ENCODE results near the gene GNAI2. TPM values are rescaled to one million over a fixed set of nuclear protein-coding genes. Genes with fewer than 3 reads are reported as not detected.

GNAI2 gene
- polyA plus RNA-seq, 1 donor = 158 TPM

DNA sequence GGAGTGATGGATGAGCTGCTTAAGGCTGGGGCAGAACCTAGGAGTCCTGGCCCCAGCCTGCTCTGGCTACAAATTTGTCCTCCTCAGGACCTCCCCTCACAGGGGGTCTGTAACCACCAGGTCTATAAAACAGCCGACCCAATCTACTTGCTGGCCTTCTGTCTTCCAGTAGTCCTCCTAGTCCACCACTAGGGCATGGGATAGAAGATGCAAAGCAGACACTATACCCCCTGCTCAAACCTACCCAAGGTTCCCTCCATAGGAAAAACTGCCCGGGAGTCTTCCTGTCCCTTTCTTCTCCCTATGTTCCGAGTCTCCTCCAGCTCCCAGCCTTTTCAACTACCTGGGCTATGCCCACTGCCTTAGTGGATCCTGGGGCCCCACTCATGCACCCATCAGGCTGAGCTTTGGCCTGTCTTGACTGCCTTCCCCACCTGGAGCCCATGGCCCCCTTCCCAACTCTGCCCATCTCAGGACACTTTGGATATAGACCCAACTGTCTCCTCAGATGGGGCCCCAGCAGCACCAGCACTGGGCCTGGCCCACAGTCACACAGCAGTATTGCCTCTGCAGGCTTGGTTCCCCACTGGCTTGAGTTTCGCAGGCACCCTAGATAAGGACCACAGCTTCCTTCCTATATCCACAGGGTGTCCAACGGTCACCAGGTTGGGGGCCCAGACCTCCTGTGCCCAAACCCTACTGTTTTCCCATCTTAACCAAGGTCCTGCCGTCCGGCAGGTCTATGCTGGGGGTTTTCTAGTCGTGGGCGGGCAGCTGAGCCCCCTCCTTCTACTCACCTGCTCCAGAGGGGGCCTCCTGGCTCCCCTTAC is 62.1 kb downstream of the GNAI2 start:
- DNase-seq (ENCODE audit: low read depth) = no peak

DNA sequence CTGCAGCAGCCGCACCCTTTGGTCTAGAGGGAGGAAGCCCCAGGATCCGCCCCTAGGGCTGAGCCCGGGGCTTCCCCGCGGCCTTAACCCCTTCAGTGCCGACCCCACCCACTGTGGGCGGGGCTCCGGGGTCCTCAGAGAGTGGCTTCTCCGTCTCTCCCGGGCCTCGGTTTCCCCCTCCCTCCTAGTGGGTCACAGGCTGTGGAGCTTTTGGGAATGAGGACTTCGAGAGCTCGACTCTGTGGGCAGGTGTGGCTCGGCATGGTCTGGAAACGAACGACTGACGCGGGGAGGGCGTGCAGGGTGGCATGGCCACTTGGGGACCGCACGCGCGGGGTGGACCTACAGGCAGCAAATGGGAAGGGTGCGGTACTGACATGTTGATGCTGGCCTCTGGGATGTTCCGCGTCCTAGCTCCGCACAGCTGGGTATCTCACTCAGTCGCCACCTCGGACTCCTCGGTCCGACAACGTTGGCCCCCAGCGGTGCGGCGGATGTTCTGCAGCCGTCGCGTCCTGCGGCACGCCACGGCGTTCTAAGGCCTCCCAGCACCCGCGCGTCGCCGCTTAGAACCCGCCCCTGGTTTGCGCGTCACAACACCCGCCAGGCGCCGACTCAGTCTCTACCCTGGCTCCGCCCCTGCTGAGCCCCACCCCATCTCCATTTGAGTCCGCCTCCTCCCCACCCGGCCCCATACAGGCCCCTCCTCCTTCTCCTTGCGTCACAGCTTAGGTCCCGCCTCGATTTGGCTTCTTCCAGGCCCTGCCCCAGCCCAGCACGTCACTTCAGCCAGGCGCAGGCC is 63.0 kb downstream of the GNAI2 start, which contains the start of the genes HYAL3 and NAA80:
HYAL3 (minus strand) TSS at position 570 of the 802 bp plus-strand sequence. CDS start 3,803 bp downstream, outside the sequence.
NAA80 (minus strand) TSS at position 570 of the 802 bp plus-strand sequence. CDS start 1,942 bp downstream, outside the sequence.
- peak; percentile 96 for DNase-seq (ENCODE audit: low read depth)

DNA sequence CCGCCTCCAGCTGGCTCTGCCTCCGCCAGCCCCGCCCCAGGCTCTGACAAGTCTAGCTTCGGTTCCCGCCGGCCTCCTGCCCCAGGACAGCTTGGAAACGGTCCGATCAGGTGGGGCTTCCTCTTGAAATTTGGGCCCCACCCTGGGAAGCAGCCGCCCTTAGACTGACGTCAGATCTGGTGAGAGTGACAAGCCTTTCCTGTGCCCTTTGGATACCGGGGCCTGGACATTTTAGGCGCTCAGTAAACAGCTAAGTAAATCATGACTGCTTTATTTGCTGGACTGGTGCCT is 63.6 kb downstream of the GNAI2 start:
- DNase-seq (ENCODE audit: low read depth) = no peak

DNA sequence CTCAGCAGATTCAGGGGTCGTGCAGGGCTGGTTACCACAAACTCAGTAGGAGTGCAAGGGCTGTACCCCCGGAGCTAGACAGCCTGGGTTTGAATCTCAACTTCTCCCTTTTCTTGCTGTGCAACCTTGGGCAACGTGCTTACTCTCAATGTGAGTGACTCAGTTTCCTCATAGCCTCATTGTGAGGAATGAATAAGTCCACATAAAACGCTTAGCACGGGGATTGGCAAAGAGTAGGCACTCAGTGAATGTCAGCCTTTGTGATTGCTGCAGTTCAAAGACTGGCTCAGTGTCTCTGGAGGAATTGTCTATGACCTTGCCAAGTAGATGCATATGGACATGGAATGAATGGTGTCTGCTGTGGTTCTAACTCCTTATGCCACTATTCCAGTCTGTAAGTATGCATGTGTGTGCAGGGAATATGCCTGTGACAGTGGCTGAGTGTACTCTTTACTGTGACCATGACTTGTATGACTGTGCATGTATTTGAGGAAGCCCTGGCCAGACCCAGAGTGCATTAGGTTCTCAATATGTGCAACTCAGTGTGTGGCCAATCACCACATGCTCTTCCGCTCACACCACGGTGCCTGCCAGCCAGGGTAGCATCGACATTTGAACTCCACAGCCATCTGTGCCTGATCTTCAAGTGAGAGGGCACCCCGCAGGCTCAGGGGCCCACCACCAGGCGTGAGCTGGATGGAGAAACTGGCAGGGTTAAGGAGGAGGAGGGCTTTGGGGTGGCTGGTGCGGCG is 64.1 kb downstream of the GNAI2 start:
- no peak for DNase-seq (ENCODE audit: low read depth)

- no peak for DNase-seq (ENCODE audit: low read depth)
These were observed 64.8 kb downstream of the GNAI2 start for GRCh38 chr3:50300681-50301254.

GRCh38 chr3:50302095-50303012 is 66.3 kb downstream of the GNAI2 start:
- DNase-seq (ENCODE audit: low read depth) = no peak

DNA sequence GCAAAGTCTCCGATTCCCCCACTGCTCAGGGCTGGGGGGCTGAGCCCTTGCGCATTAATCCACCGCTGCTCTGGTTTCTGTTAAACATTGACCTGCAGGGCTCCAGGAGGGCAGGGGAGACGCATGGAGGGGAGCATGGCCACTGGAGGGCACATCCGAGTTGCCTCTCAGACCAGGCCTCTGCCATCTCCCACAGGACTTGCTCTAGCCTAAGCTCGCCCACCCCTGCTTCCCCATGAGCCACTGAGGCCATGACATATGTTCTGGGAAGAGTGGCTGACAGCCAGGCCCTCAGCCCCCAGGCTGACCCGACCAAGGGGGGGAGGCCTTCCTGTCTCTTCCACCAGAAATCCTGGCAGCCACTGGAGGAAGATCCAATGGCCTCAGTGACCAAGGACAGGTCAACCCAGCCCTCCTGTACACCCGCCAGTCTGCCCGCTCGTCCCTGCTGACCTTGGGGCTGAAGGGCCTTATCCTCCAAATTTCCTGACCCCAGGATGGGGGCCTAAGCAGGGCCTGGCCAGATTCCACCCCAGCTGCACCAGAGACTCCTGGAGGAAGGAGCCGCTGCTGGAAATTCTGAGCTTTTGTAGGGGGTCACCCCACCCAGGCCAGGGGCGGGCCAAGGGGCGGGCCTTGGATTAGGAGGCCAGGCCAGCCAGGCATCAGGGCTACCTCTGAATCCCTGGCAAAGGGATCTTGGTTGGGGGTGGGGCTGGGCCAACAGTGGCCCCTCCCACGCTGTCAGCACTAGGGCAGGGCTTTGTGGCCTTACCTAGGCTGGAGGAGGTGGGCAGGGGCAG is 67.2 kb downstream of the GNAI2 start, which contains the start of gene HYAL1:
HYAL1 (minus strand) TSS at position 562 of the 803 bp plus-strand sequence. CDS start 618 bp downstream, outside the sequence.
- no peak for DNase-seq (ENCODE audit: low read depth)

GRCh38 chr3:50304601-50305000 is 68.6 kb downstream of the GNAI2 start:
- no peak for DNase-seq (ENCODE audit: low read depth)

Other genes with a start within 250 kb of the GNAI2 start
- 171 TPM for gene RBM5, start 147.3 kb upstream of the GNAI2 start, polyA plus RNA-seq (ENCODE audit: insufficient read length)
- 9.0 TPM for gene SEMA3F, start 80.9 kb upstream of the GNAI2 start, polyA plus RNA-seq (ENCODE audit: insufficient read length)
- gene GNAT1, start 44.6 kb upstream of the GNAI2 start, polyA plus RNA-seq (ENCODE audit: insufficient read length) = not detected
- 3.9 TPM for gene SLC38A3, start 30.9 kb upstream of the GNAI2 start, polyA plus RNA-seq (ENCODE audit: insufficient read length)
- 36.7 TPM for gene SEMA3B, start 32.9 kb downstream of the GNAI2 start, polyA plus RNA-seq (ENCODE audit: insufficient read length)
- 41.6 TPM for gene LSMEM2, start 42.9 kb downstream of the GNAI2 start, polyA plus RNA-seq (ENCODE audit: insufficient read length)
- gene IFRD2, start 56.2 kb downstream of the GNAI2 start, polyA plus RNA-seq (ENCODE audit: insufficient read length) = 46.2 TPM
- 2.3 TPM for gene HYAL3, start 63.2 kb downstream of the GNAI2 start, polyA plus RNA-seq (ENCODE audit: insufficient read length)
- gene NAA80, start 63.2 kb downstream of the GNAI2 start, polyA plus RNA-seq (ENCODE audit: insufficient read length) = 6.3 TPM
- 1.7 TPM for gene HYAL1, start 67.4 kb downstream of the GNAI2 start, polyA plus RNA-seq (ENCODE audit: insufficient read length)
- gene HYAL2, start 86.5 kb downstream of the GNAI2 start, polyA plus RNA-seq (ENCODE audit: insufficient read length) = 39.7 TPM
- gene TUSC2, start 92.0 kb downstream of the GNAI2 start, polyA plus RNA-seq (ENCODE audit: insufficient read length) = 16.4 TPM
- gene RASSF1, start 104.6 kb downstream of the GNAI2 start, polyA plus RNA-seq (ENCODE audit: insufficient read length) = 32.8 TPM
- 1.1 TPM for gene ZMYND10, start 109.5 kb downstream of the GNAI2 start, polyA plus RNA-seq (ENCODE audit: insufficient read length)
- gene NPRL2, start 114.6 kb downstream of the GNAI2 start, polyA plus RNA-seq (ENCODE audit: insufficient read length) = 19.6 TPM
- 5.2 TPM for gene CYB561D2, start 114.7 kb downstream of the GNAI2 start, polyA plus RNA-seq (ENCODE audit: insufficient read length)
- gene TMEM115, start 123.3 kb downstream of the GNAI2 start, polyA plus RNA-seq (ENCODE audit: insufficient read length) = 23.3 TPM

Data from forelimb muscle (tissue), 1 donor.